ENCODE results near the gene RSU1.

DNA sequence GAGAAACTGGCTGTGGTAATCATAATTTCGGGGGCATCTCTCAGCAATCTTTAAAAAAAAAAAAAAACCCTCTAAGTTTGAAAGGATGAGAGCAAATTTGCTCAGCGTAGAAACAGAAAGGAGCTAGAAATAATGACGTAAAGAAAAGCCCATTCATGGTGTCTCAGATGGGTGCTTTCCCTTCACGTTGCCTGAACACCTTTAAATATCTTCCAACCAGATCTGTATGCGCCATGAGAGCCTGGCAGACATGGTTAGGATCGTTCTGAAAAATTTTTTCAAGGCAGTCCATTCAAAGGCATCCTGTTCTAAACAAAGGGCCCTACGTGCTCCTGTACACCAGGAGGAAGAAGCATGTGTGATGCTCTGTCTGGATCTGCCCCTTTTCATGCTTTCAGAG is 154.3 kb downstream of the RSU1 start:
- TF ChIP-seq EZH2phosphoT487 (IDR thresholded peaks at IDR 0.05; ENCODE audit: borderline replicate concordance) (no peak), POLR2A (IDR thresholded peaks at IDR 0.05; ENCODE audit: borderline replicate concordance, extremely low read depth, insufficient read depth, insufficient read length) (no peak), ZFX (IDR thresholded peaks at IDR 0.05) (no peak), EZH2 (IDR thresholded peaks at IDR 0.05) (no peak), YY1 (IDR thresholded peaks at IDR 0.05; ENCODE audit: extremely low read depth, insufficient replicate concordance, low read depth, low read length) (no peak), SP1 (IDR thresholded peaks at IDR 0.05; ENCODE audit: low read depth) (no peak), RAD21 (IDR thresholded peaks at IDR 0.05; ENCODE audit: low read depth) (no peak)
- TF ChIP-seq, protein P1, sequence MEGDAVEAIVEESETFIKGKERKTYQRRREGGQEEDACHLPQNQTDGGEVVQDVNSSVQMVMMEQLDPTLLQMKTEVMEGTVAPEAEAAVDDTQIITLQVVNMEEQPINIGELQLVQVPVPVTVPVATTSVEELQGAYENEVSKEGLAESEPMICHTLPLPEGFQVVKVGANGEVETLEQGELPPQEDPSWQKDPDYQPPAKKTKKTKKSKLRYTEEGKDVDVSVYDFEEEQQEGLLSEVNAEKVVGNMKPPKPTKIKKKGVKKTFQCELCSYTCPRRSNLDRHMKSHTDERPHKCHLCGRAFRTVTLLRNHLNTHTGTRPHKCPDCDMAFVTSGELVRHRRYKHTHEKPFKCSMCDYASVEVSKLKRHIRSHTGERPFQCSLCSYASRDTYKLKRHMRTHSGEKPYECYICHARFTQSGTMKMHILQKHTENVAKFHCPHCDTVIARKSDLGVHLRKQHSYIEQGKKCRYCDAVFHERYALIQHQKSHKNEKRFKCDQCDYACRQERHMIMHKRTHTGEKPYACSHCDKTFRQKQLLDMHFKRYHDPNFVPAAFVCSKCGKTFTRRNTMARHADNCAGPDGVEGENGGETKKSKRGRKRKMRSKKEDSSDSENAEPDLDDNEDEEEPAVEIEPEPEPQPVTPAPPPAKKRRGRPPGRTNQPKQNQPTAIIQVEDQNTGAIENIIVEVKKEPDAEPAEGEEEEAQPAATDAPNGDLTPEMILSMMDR (IDR thresholded peaks at IDR 0.05 in 2 of 3, conservative IDR thresholded peaks at IDR 0.05 in 1 of 3; ENCODE audit: borderline replicate concordance in 1 of 3, insufficient read depth in 1 of 3, low read depth in 2 of 3, low read length in 2 of 3) = no peak
- TF ChIP-seq, protein P2, sequence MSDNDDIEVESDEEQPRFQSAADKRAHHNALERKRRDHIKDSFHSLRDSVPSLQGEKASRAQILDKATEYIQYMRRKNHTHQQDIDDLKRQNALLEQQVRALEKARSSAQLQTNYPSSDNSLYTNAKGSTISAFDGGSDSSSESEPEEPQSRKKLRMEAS (IDR thresholded peaks at IDR 0.05) = no peak
- TF ChIP-seq, protein P3, sequence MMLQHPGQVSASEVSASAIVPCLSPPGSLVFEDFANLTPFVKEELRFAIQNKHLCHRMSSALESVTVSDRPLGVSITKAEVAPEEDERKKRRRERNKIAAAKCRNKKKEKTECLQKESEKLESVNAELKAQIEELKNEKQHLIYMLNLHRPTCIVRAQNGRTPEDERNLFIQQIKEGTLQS (IDR thresholded peaks at IDR 0.05) = no peak
